HG03039 (cell line): ENCODE measurements around the gene EIF4G2.
"Not testable (repeated sequence)": the region's sequence is repeated elsewhere in the genome, so short reads cannot be mapped to it uniquely, and the experiment has no call there.

Experiments used
- ATAC-seq: cut with Tn5 transposase; IDR thresholded peaks from one replicate; pipeline ENCODE4 v1.9.1; 2021; ENCODE audit warnings: mild to moderate bottlenecking, moderate library complexity; ENCODE audit not compliant: unreplicated experiment

The EIF4G2 gene

GRCh38 chr11:10808553-10809372 is at the start of gene EIF4G2:
Gene EIF4G2 (minus strand): TSS chr11:10808926.
- peak; percentile 94 for ATAC-seq

- ATAC-seq: peak; percentile 88
These were observed 49.1 kb upstream of the EIF4G2 start, which contains the start of gene ZBED5 for GRCh38 chr11:10857709-10858438. Gene ZBED5 (minus strand): TSS chr11:10858053. CDS start chr11:10854945, 3,108 bp downstream.

- ATAC-seq: peak; percentile 17
These were observed 48.7 kb upstream of the EIF4G2 start for GRCh38 chr11:10857459-10857708.

GRCh38 chr11:10856689-10857458 is 48.1 kb upstream of the EIF4G2 start:
- ATAC-seq: peak; percentile 2

GRCh38 chr11:10855295-10855694 is 46.6 kb upstream of the EIF4G2 start:
- ATAC-seq: no peak

GRCh38 chr11:10847960-10848860 is 39.5 kb upstream of the EIF4G2 start:
- no peak for ATAC-seq

GRCh38 chr11:10846660-10847059 is 37.9 kb upstream of the EIF4G2 start:
- no peak for ATAC-seq

- ATAC-seq: no peak
These were observed 36.9 kb upstream of the EIF4G2 start for GRCh38 chr11:10845589-10845988.

GRCh38 chr11:10844796-10845195 is 36.1 kb upstream of the EIF4G2 start:
- ATAC-seq: no peak

GRCh38 chr11:10844356-10844755 is 35.6 kb upstream of the EIF4G2 start:
- ATAC-seq: no peak

- no peak for ATAC-seq
These were observed 30.2 kb upstream of the EIF4G2 start for GRCh38 chr11:10838881-10839280.

- no peak for ATAC-seq
These were observed 29.4 kb upstream of the EIF4G2 start for GRCh38 chr11:10838083-10838482.

- ATAC-seq: not testable (repeated sequence)
These were observed 28.2 kb upstream of the EIF4G2 start for GRCh38 chr11:10836884-10837283.

- no peak for ATAC-seq
These were observed 20.4 kb upstream of the EIF4G2 start for GRCh38 chr11:10829139-10829538.

GRCh38 chr11:10828402-10828801 is 19.7 kb upstream of the EIF4G2 start:
- no peak for ATAC-seq

GRCh38 chr11:10824888-10825287 is 16.2 kb upstream of the EIF4G2 start:
- ATAC-seq: no peak

GRCh38 chr11:10823152-10823579 is 14.4 kb upstream of the EIF4G2 start:
- no peak for ATAC-seq

GRCh38 chr11:10822491-10822890 is 13.8 kb upstream of the EIF4G2 start:
- not testable (repeated sequence) for ATAC-seq

GRCh38 chr11:10818594-10818993 is 9.9 kb upstream of the EIF4G2 start:
- ATAC-seq: no peak

GRCh38 chr11:10813945-10814344 is 5.2 kb upstream of the EIF4G2 start:
- no peak for ATAC-seq
